ENCODE results near the gene ABCA5. TPM values are rescaled to one million over a fixed set of nuclear protein-coding genes. Genes with fewer than 3 reads are reported as not detected.
A peak's percentile ranks its signal among the peaks of the same experiment; 100 is the strongest.

ABCA5 gene
- polyA plus RNA-seq, 1 of the 3 experiments (the other 2 are of a cell fraction): 2.0 TPM

GRCh38 chr17:69286257-69286656 is 40.7 kb downstream of the ABCA5 start (continued):
- TF ChIP-seq, protein P1, sequence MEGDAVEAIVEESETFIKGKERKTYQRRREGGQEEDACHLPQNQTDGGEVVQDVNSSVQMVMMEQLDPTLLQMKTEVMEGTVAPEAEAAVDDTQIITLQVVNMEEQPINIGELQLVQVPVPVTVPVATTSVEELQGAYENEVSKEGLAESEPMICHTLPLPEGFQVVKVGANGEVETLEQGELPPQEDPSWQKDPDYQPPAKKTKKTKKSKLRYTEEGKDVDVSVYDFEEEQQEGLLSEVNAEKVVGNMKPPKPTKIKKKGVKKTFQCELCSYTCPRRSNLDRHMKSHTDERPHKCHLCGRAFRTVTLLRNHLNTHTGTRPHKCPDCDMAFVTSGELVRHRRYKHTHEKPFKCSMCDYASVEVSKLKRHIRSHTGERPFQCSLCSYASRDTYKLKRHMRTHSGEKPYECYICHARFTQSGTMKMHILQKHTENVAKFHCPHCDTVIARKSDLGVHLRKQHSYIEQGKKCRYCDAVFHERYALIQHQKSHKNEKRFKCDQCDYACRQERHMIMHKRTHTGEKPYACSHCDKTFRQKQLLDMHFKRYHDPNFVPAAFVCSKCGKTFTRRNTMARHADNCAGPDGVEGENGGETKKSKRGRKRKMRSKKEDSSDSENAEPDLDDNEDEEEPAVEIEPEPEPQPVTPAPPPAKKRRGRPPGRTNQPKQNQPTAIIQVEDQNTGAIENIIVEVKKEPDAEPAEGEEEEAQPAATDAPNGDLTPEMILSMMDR (IDR thresholded peaks at IDR 0.05): no peak
- TF ChIP-seq FOSL2 (IDR thresholded peaks at IDR 0.05; ENCODE audit: borderline replicate concordance, low read depth) (peak; percentile 73), USF2 (IDR thresholded peaks at IDR 0.05; ENCODE audit: borderline replicate concordance, low read depth, low read length) (no peak)

GRCh38 chr17:69284646-69285045 is 42.3 kb downstream of the ABCA5 start:
- Histone ChIP-seq H3K79me2 (ENCODE audit: insufficient read depth) (no peaks in the 10 kb centered on the region), H3K9ac (no peak overlapping the region), H3K27me3 (ENCODE audit: insufficient read depth) (no peaks in the 10 kb centered on the region), H3F3A (replicated peaks; ENCODE audit: insufficient read depth) (peaks cover 22% of the 10 kb centered on the region), H3K9me2 (0 out of 2 replicates have a peak, but pooled peaks cover 3% of the 10 kb centered on the region), H4K20me1 (ENCODE audit: insufficient read depth) (no peaks in the 10 kb centered on the region), H3K4me2 (no peak overlapping the region), H2AFZ (ENCODE audit: low read depth) (no peak overlapping the region; the same call in 1 of the 2 replicates), H3K36me3 (replicated peaks in 1 of 2; ENCODE audit: control insufficient read depth in 1 of 2, insufficient read depth in 2 of 2, low read length in 1 of 2) (peaks cover 0 to 10% of the 10 kb centered on the region in 2 experiments), H3K4me1 (ENCODE audit: control insufficient read depth in 1 of 2, insufficient read depth in 2 of 2, low read depth in 1 of 2, low read length in 1 of 2) (peaks cover 0 to 10% of the 10 kb centered on the region in 2 experiments; a peak in 2 of 4 replicates), H3K27ac (ENCODE audit: low read depth in 2 of 2, low read length in 1 of 2) (no peak overlapping the region), H3K9me3 (no peaks in the 10 kb centered on the region), H3K4me3 (ENCODE audit: low read depth in 2 of 2, low read length in 1 of 2) (no peak overlapping the region)
- WGBS (ENCODE audit: low lambda C conversion rate): 98% methylated on average over 2 of the region's 2 CpGs
- no peak for DNase-seq
- POLR2A ChIA-PET: no interaction called here
- CTCF ChIA-PET: no interaction called here
- TF ChIP-seq EP300 (IDR thresholded peaks at IDR 0.05; ENCODE audit: borderline replicate concordance in 1 of 2, low read depth in 1 of 2, low read length in 1 of 2) (no peak), FOSL2 (IDR thresholded peaks at IDR 0.05; ENCODE audit: borderline replicate concordance, low read depth) (no peak), IRF3 (IDR thresholded peaks at IDR 0.05; ENCODE audit: low read depth, low read length) (no peak), GATA2 (CRISPR knock-in tag; IDR thresholded peaks at IDR 0.05) (no peak), SMC3 (IDR thresholded peaks at IDR 0.05; ENCODE audit: low read depth, low read length) (no peak), RAD21 (IDR thresholded peaks at IDR 0.05; ENCODE audit: low read length) (no peak), MXI1 (IDR thresholded peaks at IDR 0.05; ENCODE audit: low read depth, low read length) (no peak)
- TF ChIP-seq, protein P2, sequence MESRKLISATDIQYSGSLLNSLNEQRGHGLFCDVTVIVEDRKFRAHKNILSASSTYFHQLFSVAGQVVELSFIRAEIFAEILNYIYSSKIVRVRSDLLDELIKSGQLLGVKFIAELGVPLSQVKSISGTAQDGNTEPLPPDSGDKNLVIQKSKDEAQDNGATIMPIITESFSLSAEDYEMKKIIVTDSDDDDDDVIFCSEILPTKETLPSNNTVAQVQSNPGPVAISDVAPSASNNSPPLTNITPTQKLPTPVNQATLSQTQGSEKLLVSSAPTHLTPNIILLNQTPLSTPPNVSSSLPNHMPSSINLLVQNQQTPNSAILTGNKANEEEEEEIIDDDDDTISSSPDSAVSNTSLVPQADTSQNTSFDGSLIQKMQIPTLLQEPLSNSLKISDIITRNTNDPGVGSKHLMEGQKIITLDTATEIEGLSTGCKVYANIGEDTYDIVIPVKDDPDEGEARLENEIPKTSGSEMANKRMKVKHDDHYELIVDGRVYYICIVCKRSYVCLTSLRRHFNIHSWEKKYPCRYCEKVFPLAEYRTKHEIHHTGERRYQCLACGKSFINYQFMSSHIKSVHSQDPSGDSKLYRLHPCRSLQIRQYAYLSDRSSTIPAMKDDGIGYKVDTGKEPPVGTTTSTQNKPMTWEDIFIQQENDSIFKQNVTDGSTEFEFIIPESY (IDR thresholded peaks at IDR 0.05; ENCODE audit: borderline replicate concordance, low read depth): no peak
- TF ChIP-seq, protein P3, sequence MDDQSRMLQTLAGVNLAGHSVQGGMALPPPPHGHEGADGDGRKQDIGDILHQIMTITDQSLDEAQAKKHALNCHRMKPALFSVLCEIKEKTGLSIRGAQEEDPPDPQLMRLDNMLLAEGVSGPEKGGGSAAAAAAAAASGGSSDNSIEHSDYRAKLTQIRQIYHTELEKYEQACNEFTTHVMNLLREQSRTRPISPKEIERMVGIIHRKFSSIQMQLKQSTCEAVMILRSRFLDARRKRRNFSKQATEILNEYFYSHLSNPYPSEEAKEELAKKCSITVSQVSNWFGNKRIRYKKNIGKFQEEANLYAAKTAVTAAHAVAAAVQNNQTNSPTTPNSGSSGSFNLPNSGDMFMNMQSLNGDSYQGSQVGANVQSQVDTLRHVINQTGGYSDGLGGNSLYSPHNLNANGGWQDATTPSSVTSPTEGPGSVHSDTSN (IDR thresholded peaks at IDR 0.05): no peak

All from SK-N-SH (cell line).